Natural killer cell (primary cell): ENCODE measurements around the gene COX10. TPM values are rescaled to one million over a fixed set of nuclear protein-coding genes. Genes with fewer than 3 reads are reported as not detected.

Experiments
- ATAC-seq, 3 donors: fragments of 150-1000 bp in 2 of 3; fragments of 200-7000 bp in 1 of 3; cut with Tn5 transposase; 1 replicate in 1 of 3; 2 replicates in 2 of 3; pipeline ENCODE4 v1.10.0; 2021; ENCODE audit warnings: mild to moderate bottlenecking in 2 of 3, moderate library complexity in 2 of 3
- DNase-seq, 2 donors: peaks; one replicate each; pipeline versions ENCODE4 v3.0.0 to v3.0.0-alpha.2; 2013 to 2021; ENCODE audit warnings: mixed read lengths in 1 of 2
- H3K27ac ChIP-seq: one replicate; pipeline ENCODE4 v1.5.1; 2013; ENCODE audit warnings: mild to moderate bottlenecking, low read length
- H3K27me3 ChIP-seq: one replicate; pipeline ENCODE4 v1.6.1; 2013; ENCODE audit warnings: low read length; ENCODE audit not compliant: control insufficient read depth, insufficient read depth
- H3K36me3 ChIP-seq: one replicate; pipeline ENCODE4 v1.6.1; 2013; ENCODE audit warnings: low read length; ENCODE audit not compliant: control insufficient read depth, insufficient read depth
- H3K4me1 ChIP-seq: one replicate; pipeline ENCODE4 v1.6.1; 2013; ENCODE audit warnings: low read length; ENCODE audit not compliant: control insufficient read depth, insufficient read depth
- H3K4me3 ChIP-seq: one replicate; pipeline ENCODE4 v1.5.1; 2013; ENCODE audit warnings: low read length
- H3K9me3 ChIP-seq: one replicate; pipeline ENCODE4 v1.6.1; 2013; ENCODE audit warnings: low read length; ENCODE audit not compliant: control insufficient read depth, insufficient read depth
- H3K27ac Mint-ChIP-seq, 2 donors: one replicate each; pipeline ENCODE4 v1.8.0; 2022; ENCODE audit warnings: mild to moderate bottlenecking in 2 of 2, mixed read lengths in 2 of 2, moderate library complexity in 1 of 2
- H3K27me3 Mint-ChIP-seq, 2 donors: one replicate each; pipeline ENCODE4 v1.8.0; 2022; ENCODE audit warnings: low read depth in 2 of 2, mixed read lengths in 2 of 2
- H3K36me3 Mint-ChIP-seq: one replicate; pipeline ENCODE4 v1.8.0; 2022; ENCODE audit warnings: mixed read lengths
- H3K4me1 Mint-ChIP-seq, 2 donors: one replicate each; pipeline ENCODE4 v1.8.0; 2022; ENCODE audit warnings: mixed read lengths in 2 of 2
- H3K4me3 Mint-ChIP-seq: one replicate; pipeline ENCODE4 v1.8.0; 2022; ENCODE audit warnings: mild to moderate bottlenecking, moderate library complexity, mixed read lengths
- H3K9me3 Mint-ChIP-seq, 2 donors: one replicate each; pipeline ENCODE4 v1.8.0; 2022; ENCODE audit warnings: mixed read lengths in 2 of 2
- CTCF ChIP-seq: fragments of 200-600 bp; IDR thresholded peaks from one replicate; pipeline ENCODE4 v1.8.0; 2022; ENCODE audit warnings: antibody characterized with exemption
- WGBS: methylation state at CpG from one replicate; pipeline ENCODE4 v1.1.7; 2013; ENCODE audit warnings: missing lambda C conversion rate; ENCODE audit not compliant: insufficient coverage; 5-methylcytosine and 5-hydroxymethylcytosine counted together
- intact Hi-C: fragments of 100-400 bp; cut with micrococcal nuclease; formaldehyde crosslinking; loops from one replicate; pipeline ENCODE4 v1.14.2; 2022
- total RNA-seq, 4 donors: library from RNA; stranded (reverse); fragments of 120-200 nt in 1 of 4; gene quantifications; one replicate each; pipeline versions ENCODE4 v1.2.3 to v1.2.4, GENCODE V29; 2013 to 2022

Gene COX10
- total RNA-seq, 3 donors from 2014 or later (not counting 1 experiment from before 2014, with no cell fraction given) = 12.5 to 17.0 (median 13.5) TPM

- H3K4me3 Mint-ChIP-seq = peak overlapping the region; percentile 53
- Histone ChIP-seq H3K9me3 (no peaks in the 10 kb centered on the region), H3K36me3 (no peaks in the 10 kb centered on the region), H3K4me3 (no peak overlapping the region), H3K4me1 (peaks cover 31% of the 10 kb centered on the region), H3K27ac (no peak overlapping the region), H3K27me3 (no peaks in the 10 kb centered on the region)
- WGBS = 78% methylated on average over 4 of the region's 4 CpGs
- intact Hi-C loops = loop anchor here (10.0 kb wide), 1 partner anchor 714 kb away; no protein-coding TSS in a partner anchor
- H3K27me3 Mint-ChIP-seq = no peaks in the 10 kb centered on the region
- peaks cover 46 to 63% of the 10 kb centered on the region in 2 donors for H3K4me1 Mint-ChIP-seq
- peak overlapping the region in 1 of 2 donors; percentile 19 for H3K27ac Mint-ChIP-seq
- DNase-seq (peak in 1 of 2 donors; percentile 47), ATAC-seq (no peak)
- TF ChIP-seq CTCF = no peak
- no peaks in the 10 kb centered on the region for H3K36me3 Mint-ChIP-seq
- H3K9me3 Mint-ChIP-seq = no peaks in the 10 kb centered on the region
Measured at GRCh38 chr17:14211246-14211645, 141.9 kb downstream of the COX10 start.

GRCh38 chr17:14211801-14212200 is 142.5 kb downstream of the COX10 start:
- H3K36me3 Mint-ChIP-seq = no peaks in the 10 kb centered on the region
- H3K4me3 Mint-ChIP-seq = peak overlapping the region; percentile 53
- H3K36me3 ChIP-seq = no peaks in the 10 kb centered on the region
- H3K4me3 ChIP-seq = no peak overlapping the region
- H3K4me1 Mint-ChIP-seq = peaks cover 40 to 57% of the 10 kb centered on the region in 2 donors
- no peaks in the 10 kb centered on the region for H3K9me3 Mint-ChIP-seq
- DNase-seq = peak; percentile 55 to 70
- TF ChIP-seq CTCF = peak; percentile 67
- H3K9me3 ChIP-seq = no peaks in the 10 kb centered on the region
- no peak overlapping the region for H3K27ac ChIP-seq
- peak overlapping the region in 1 of 2 donors; percentile 19 for H3K27ac Mint-ChIP-seq
- peak in 1 of 3 donors; percentile 70 for ATAC-seq
- no peaks in the 10 kb centered on the region for H3K27me3 Mint-ChIP-seq
- H3K4me1 ChIP-seq = peaks cover 25% of the 10 kb centered on the region
- intact Hi-C loops = loop anchor here (10.0 kb wide), 1 partner anchor 713 kb away; no protein-coding TSS in a partner anchor
- no peaks in the 10 kb centered on the region for H3K27me3 ChIP-seq
- 36% methylated on average over 17 of the region's 17 CpGs for WGBS

GRCh38 chr17:14212401-14212800 is 143.1 kb downstream of the COX10 start:
- H3K9me3 ChIP-seq = no peaks in the 10 kb centered on the region
- DNase-seq = no peak
- Mint-ChIP-seq H3K27ac (peak overlapping the region in 1 of 2 donors; percentile 42), H3K4me1 (peaks cover 34 to 51% of the 10 kb centered on the region in 2 donors), H3K36me3 (no peaks in the 10 kb centered on the region), H3K27me3 (no peaks in the 10 kb centered on the region), H3K4me3 (no peak overlapping the region), H3K9me3 (no peaks in the 10 kb centered on the region)
- H3K27ac ChIP-seq = no peak overlapping the region
- H3K4me1 ChIP-seq = peaks cover 19% of the 10 kb centered on the region
- no peaks in the 10 kb centered on the region for H3K36me3 ChIP-seq
- H3K27me3 ChIP-seq = no peaks in the 10 kb centered on the region
- no peak overlapping the region for H3K4me3 ChIP-seq
- ATAC-seq = no peak
- WGBS = 97% methylated on average over 11 of the region's 12 CpGs
- intact Hi-C loops = loop anchor here (10.0 kb wide), 1 partner anchor 712 kb away; no protein-coding TSS in a partner anchor
- TF ChIP-seq CTCF = no peak

- no peak overlapping the region for H3K4me3 ChIP-seq
- H3K27me3 Mint-ChIP-seq = no peaks in the 10 kb centered on the region
- H3K27ac Mint-ChIP-seq = no peak overlapping the region
- intact Hi-C loops = loop anchor here (10.0 kb wide), 1 partner anchor 711 kb away; no protein-coding TSS in a partner anchor
- no peak overlapping the region for H3K27ac ChIP-seq
- no peak overlapping the region for H3K4me3 Mint-ChIP-seq
- no peaks in the 10 kb centered on the region for H3K9me3 ChIP-seq
- H3K27me3 ChIP-seq = no peaks in the 10 kb centered on the region
- H3K4me1 Mint-ChIP-seq = peaks cover 20 to 32% of the 10 kb centered on the region in 2 donors
- 94% methylated on average over 2 of the region's 2 CpGs for WGBS
- no peak for TF ChIP-seq CTCF
- DNase-seq (no peak), ATAC-seq (no peak)
- no peaks in the 10 kb centered on the region for H3K36me3 ChIP-seq
- H3K36me3 Mint-ChIP-seq = no peaks in the 10 kb centered on the region
- peaks cover 10% of the 10 kb centered on the region for H3K4me1 ChIP-seq
- H3K9me3 Mint-ChIP-seq = no peaks in the 10 kb centered on the region
Measured at GRCh38 chr17:14214271-14214670, 145.0 kb downstream of the COX10 start.
